Lung (tissue), 12 donors: Measurements from ENCODE around the gene PLEKHF1. TPM values are rescaled to one million over a fixed set of nuclear protein-coding genes. Genes with fewer than 3 reads are reported as not detected.

Source experiments
- ATAC-seq: fragments of 200-7000 bp; cut with Tn5 transposase; one replicate; pipeline ENCODE4 v1.9.1; 2020; ENCODE audit warnings: moderate number of reproducible peaks; ENCODE audit not compliant: insufficient read depth, low FRiP score
- DNase-seq, 3 donors: peaks; one replicate each; pipeline ENCODE4 v3.0.0-alpha.2; 2013 to 2017
- H3K27ac ChIP-seq, 2 donors: one replicate each; pipeline ENCODE4 v1.5.1; 2013; ENCODE audit warnings: mild to moderate bottlenecking in 2 of 2, moderate library complexity in 2 of 2, control low read depth in 1 of 2, inconsistent platforms in 1 of 2, low read depth in 1 of 2, low read length in 1 of 2
- H3K27me3 ChIP-seq, 3 donors: one replicate each; pipeline ENCODE4 v1.5.1; 2013; ENCODE audit warnings: low read length in 2 of 3; ENCODE audit not compliant: control insufficient read depth in 3 of 3, insufficient read depth in 3 of 3
- H3K36me3 ChIP-seq, 4 donors: one replicate each; pipeline ENCODE4 v1.5.1; 2013; ENCODE audit warnings: low read length in 4 of 4, mild to moderate bottlenecking in 1 of 4, moderate library complexity in 1 of 4; ENCODE audit not compliant: control insufficient read depth in 4 of 4, insufficient read depth in 4 of 4
- H3K4me1 ChIP-seq, 5 donors: one replicate each; pipeline ENCODE4 v1.5.1; 2013; ENCODE audit warnings: low read length in 5 of 5, mild to moderate bottlenecking in 2 of 5, moderate library complexity in 1 of 5; ENCODE audit not compliant: control insufficient read depth in 5 of 5, insufficient read depth in 5 of 5
- H3K4me3 ChIP-seq: one replicate; pipeline ENCODE4 v1.5.1; 2013; ENCODE audit warnings: mild to moderate bottlenecking, control low read depth, moderate library complexity
- H3K9ac ChIP-seq, 2 donors: one replicate each; pipeline ENCODE4 v1.5.1; 2013; ENCODE audit warnings: low read length in 2 of 2, control low read depth in 1 of 2; ENCODE audit not compliant: insufficient read depth in 1 of 2
- H3K9me3 ChIP-seq, 4 donors: one replicate each; pipeline ENCODE4 v1.5.1; 2013; ENCODE audit warnings: low read length in 3 of 4, mild to moderate bottlenecking in 1 of 4, moderate library complexity in 1 of 4; ENCODE audit not compliant: control insufficient read depth in 4 of 4, insufficient read depth in 3 of 4
- CTCF ChIP-seq: IDR thresholded peaks from 2 replicates; pipeline ENCODE4 v1.5.1; 2012; ENCODE audit warnings: mild to moderate bottlenecking; ENCODE audit errors: control extremely low read depth, extremely low read depth
- WGBS, 2 donors: extraction: QIAGEN DNeasy Blood & Tissue Kit; methylation state at CpG; one replicate each; pipeline ENCODE4 v1.1.7; 2013; 5-methylcytosine and 5-hydroxymethylcytosine counted together
- polyA plus RNA-seq, 2 donors: library from polyadenylated mRNA; stranded (reverse); fragments of 200-250 nt; gene quantifications; one replicate each; pipeline ENCODE4 v1.2.1, GENCODE V29; 2013
- total RNA-seq, 2 donors: library from RNA; depleted of rRNA in 1 of 2; stranded (reverse); fragments of >200 nt in 1 of 2; gene quantifications; one replicate each; pipeline ENCODE4 v1.2.1, GENCODE V29; 2014 to 2021
- donor health status: control.
- donor health status: control.
- donor health status: Bipolar disorder and iron deficiency.
- donor health status: healthy.
- donor health status: DM: yes; HTN: yes; CAD: no.

PLEKHF1 gene
- total and polyA plus RNA-seq, 4 donors = 5.7 to 13.2 (median 10.4) TPM

GRCh38 chr19:29641597-29641996 is 23.7 kb upstream of the PLEKHF1 start:
- H3K36me3 ChIP-seq = no peaks in the 10 kb centered on the region
- H3K4me1 ChIP-seq = peaks cover 0 to 8% (median 0%) of the 10 kb centered on the region in 5 donors
- no peak overlapping the region for H3K27ac ChIP-seq
- DNase-seq (no peak), ATAC-seq (no peak)
- TF ChIP-seq CTCF = no peak
- WGBS, 2 donors = 67 to 76% methylated on average over 2 of the region's 2 CpGs
- no peaks in the 10 kb centered on the region for H3K27me3 ChIP-seq
- no peak overlapping the region for H3K9ac ChIP-seq
- H3K9me3 ChIP-seq = no peaks in the 10 kb centered on the region
- no peak overlapping the region for H3K4me3 ChIP-seq

GRCh38 chr19:29643361-29643935 is 21.8 kb upstream of the PLEKHF1 start:
- Histone ChIP-seq H3K4me1 (peaks cover 0 to 8% (median 0%) of the 10 kb centered on the region in 5 donors), H3K9me3 (no peaks in the 10 kb centered on the region), H3K9ac (no peak overlapping the region), H3K27ac (no peak overlapping the region), H3K27me3 (no peaks in the 10 kb centered on the region), H3K36me3 (no peaks in the 10 kb centered on the region), H3K4me3 (no peak overlapping the region)
- no peak for TF ChIP-seq CTCF
- 86 to 91% methylated on average over 7 of the region's 7 CpGs for WGBS, 2 donors
- no peak for ATAC-seq
- no peak for DNase-seq

GRCh38 chr19:29644210-29644609 is 21.1 kb upstream of the PLEKHF1 start:
- Histone ChIP-seq H3K27me3 (no peaks in the 10 kb centered on the region), H3K4me1 (peaks cover 0 to 8% (median 0%) of the 10 kb centered on the region in 5 donors), H3K9ac (no peak overlapping the region), H3K9me3 (no peaks in the 10 kb centered on the region), H3K27ac (no peak overlapping the region), H3K4me3 (no peak overlapping the region), H3K36me3 (no peaks in the 10 kb centered on the region)
- TF ChIP-seq CTCF = no peak
- no peak for DNase-seq
- 82 to 88% methylated on average over 6 of the region's 6 CpGs for WGBS, 2 donors
- ATAC-seq = no peak

- Histone ChIP-seq H3K36me3 (no peaks in the 10 kb centered on the region), H3K9me3 (no peaks in the 10 kb centered on the region), H3K4me3 (no peak overlapping the region), H3K27ac (no peak overlapping the region), H3K9ac (no peak overlapping the region), H3K4me1 (peaks cover 0 to 8% (median 0%) of the 10 kb centered on the region in 5 donors), H3K27me3 (no peaks in the 10 kb centered on the region)
- no peak for DNase-seq
- ATAC-seq = no peak
- WGBS, 2 donors = 37 to 53% methylated on average over 5 of the region's 5 CpGs
- TF ChIP-seq CTCF = no peak
Measured at GRCh38 chr19:29645491-29645867, 19.8 kb upstream of the PLEKHF1 start.
